LNCAP (cell line): ENCODE measurements around the gene GRN.

Source experiments
- CTCF ChIP-seq: fragments of 450-650 bp; IDR thresholded peaks from 2 replicates; pipeline ENCODE4 v1.5.1; 2017; ENCODE audit warnings: mild to moderate bottlenecking

GRN gene

GRCh38 chr17:44379887-44380286, 34.8 kb downstream of the GRN start:
- TF ChIP-seq CTCF = no peak

DNA sequence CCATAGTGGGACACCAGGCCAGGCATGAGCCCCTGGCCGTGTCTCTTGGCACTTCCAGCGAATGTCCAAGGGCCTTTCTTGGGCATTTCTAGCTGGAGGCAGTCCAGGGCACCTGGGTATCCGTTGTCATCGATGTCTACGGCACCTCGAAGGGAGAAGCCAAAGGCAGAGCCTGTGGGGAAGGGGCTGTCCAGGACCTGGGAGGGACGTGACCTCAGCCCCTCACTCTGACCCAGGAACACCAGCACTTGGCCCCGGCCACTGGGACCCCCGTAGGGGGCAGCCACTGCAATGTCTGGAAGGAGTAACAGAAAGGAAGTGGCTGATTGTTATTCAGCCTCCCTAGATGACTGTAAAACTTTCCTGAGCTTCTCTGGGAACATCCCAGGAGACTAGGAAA, 35.7 kb downstream of the GRN start:
- TF ChIP-seq CTCF = no peak

DNA sequence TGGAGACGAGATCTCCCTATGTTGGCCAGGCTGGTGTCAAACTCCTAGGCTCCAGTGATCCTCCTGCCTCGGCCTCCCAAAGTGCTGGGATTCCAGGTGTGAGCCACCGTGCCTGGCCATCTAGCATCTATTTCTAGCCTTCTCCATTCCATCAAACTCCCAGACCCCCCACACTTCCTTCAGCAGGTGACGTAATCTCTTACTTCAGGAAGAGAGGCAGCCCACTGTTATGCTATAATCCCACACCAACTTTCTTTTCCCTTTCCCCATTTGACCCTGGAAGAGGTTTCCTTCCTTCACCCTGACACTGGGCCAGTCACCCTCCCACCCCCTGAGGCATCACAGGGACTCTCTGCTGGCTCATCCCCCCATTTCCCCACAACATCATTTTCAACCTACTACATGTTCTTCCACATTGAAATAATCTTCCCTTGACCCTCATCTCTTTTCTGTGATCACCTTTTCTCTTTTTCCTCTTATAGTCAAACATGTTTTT, 36.8 kb downstream of the GRN start:
- TF ChIP-seq CTCF = no peak

DNA sequence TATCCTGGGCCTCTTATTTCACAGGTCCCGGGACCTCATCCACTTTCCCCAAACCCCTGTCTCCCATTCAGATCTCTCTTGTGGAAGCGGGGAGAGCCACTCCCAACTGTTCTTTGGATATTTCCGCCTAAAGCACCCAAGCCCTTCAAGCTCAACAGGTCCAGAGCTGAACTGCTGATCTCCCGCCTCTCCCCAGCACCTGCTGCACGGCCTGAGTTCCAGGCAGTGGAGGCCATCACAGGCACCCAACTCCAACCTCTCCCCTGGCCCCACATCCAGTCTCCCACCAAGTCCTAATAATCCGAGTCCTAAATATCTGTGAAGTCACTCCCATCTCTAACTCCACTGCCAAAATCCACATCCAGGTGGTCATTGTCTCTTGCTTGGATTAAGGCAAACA, 37.8 kb downstream of the GRN start:
- no peak for TF ChIP-seq CTCF

GRCh38 chr17:44383363-44383762, 38.3 kb downstream of the GRN start:
- no peak for TF ChIP-seq CTCF

GRCh38 chr17:44383861-44384260, 38.8 kb downstream of the GRN start:
- TF ChIP-seq CTCF = no peak

- no peak for TF ChIP-seq CTCF
These were observed 39.2 kb downstream of the GRN start for GRCh38 chr17:44384281-44384822.

DNA sequence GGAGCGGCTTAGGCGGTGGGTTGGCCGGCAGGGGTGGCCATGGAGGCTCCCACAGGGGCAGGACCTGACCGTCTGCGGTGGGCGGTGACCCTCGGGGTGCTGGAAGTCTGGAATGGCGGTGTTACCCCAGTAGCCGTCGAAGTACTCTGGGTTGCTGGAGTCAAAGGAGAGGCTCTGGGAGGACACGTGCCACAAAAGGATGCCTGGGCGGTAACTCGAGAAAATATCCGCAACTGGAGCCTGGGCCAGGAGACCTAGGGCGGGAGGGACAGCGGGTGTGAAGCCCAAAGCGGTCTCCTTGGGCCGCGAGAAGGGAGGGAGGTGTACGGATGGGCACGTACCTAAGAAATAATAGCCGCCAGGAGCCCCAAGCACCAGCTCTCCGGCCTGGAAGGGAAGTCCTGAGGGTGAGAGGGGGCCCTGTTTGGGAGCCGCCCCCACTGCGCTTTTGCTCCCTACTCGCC, 39.8 kb downstream of the GRN start:
- TF ChIP-seq CTCF = no peak
